HG03135 (cell line): ENCODE data around the gene LRRIQ3.

Source experiments
- ATAC-seq: cut with Tn5 transposase; IDR thresholded peaks from one replicate; pipeline ENCODE4 v1.9.1; 2021; ENCODE audit warnings: mild to moderate bottlenecking, moderate library complexity; ENCODE audit not compliant: unreplicated experiment

LRRIQ3 gene

GRCh38 chr1:74113333-74113732 is 84.6 kb downstream of the LRRIQ3 start:
- ATAC-seq, result no peak

- no peak for ATAC-seq
Observed at GRCh38 chr1:74107394-74107793, 90.6 kb downstream of the LRRIQ3 start.

- ATAC-seq, result no peak
Observed at GRCh38 chr1:74091371-74091770, 106.6 kb downstream of the LRRIQ3 start.

GRCh38 chr1:74083128-74083527 is 114.8 kb downstream of the LRRIQ3 start:
- no peak for ATAC-seq

DNA sequence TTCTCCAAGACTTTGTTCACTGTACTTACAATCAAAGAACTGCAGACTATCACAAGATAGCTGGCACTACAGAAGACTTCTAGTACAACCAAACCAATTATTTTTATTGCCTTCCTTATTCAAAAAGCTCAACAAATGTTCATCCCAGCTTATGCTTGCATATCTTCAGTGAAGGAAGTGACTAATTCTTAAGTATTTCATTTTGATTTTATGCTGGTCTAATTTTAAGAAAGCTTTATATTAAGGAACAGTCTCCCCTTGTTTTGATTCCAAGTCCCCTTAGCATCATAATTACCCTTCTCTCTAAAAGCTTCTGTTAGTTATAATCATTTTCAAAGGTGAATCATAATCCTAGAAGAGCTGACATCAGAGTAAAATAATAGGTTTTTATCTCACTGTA is 132.9 kb downstream of the LRRIQ3 start:
- ATAC-seq, result no peak

DNA sequence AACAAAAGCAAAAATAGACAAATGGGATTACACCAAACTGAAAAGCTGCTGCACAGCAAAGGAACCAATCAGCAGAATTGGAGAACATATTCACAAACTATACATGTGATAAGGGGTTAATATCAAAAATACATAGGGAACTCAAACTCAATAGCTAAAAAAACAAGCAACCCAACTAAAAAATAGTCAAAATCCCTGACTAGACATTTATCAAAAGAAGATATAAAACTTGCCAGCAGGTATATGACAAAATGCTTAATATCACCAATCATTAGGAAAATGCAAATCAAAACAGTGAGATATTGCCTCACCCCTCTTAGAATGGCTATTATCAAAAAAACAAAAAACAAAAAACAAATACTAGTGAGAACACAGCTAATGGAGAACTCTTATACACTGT is 140.3 kb downstream of the LRRIQ3 start:
- no peak for ATAC-seq

GRCh38 chr1:74053407-74053806 is 144.6 kb downstream of the LRRIQ3 start:
- no peak for ATAC-seq

- no peak for ATAC-seq
Observed at GRCh38 chr1:74050386-74050785, 147.6 kb downstream of the LRRIQ3 start.

DNA sequence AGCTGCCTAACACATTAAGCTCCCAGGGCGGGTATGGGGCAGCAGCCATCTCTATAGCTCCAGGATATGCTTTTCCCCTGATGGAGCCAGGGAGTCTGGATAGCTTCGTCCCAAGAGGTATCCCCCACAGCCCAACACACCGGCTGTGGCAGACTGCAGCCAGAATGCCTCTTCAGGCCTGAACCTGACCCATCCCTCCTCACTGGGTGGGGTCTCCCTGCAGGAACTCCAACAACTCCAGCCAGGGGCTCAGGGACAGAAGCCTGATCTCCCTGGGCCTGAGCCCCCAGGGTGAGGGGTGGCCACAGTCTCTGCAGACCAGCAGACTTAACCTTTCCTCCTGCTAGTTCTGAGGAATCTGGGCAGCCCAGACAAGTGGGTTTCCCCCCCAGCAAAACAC is 159.9 kb downstream of the LRRIQ3 start:
- ATAC-seq, result no peak

- no peak for ATAC-seq
Observed at GRCh38 chr1:74012583-74012982, 185.4 kb downstream of the LRRIQ3 start.

GRCh38 chr1:74011736-74012135 is 186.2 kb downstream of the LRRIQ3 start:
- ATAC-seq, result no peak

GRCh38 chr1:74010206-74010605 is 187.8 kb downstream of the LRRIQ3 start:
- no peak for ATAC-seq

GRCh38 chr1:74005533-74005932 is 192.4 kb downstream of the LRRIQ3 start:
- ATAC-seq, result no peak

DNA sequence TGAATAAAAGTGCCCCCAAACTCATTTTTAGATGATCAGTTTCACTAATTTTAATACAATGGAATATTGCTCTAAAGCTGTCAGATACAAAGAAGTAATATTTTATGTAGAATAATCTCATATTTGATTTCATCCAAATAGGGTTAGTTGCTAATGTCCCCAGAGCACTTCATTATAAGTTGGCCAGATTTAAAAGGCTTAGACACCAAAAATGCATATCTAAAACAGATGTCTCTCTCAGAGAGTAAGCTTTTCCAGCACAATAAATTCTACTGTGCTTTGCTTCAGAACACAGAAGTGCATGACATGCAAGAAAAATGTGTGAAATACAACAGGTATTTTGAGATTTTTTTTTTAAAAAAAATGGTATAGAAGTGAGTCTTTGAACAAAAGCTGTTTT is 194.2 kb downstream of the LRRIQ3 start:
- ATAC-seq, result no peak

DNA sequence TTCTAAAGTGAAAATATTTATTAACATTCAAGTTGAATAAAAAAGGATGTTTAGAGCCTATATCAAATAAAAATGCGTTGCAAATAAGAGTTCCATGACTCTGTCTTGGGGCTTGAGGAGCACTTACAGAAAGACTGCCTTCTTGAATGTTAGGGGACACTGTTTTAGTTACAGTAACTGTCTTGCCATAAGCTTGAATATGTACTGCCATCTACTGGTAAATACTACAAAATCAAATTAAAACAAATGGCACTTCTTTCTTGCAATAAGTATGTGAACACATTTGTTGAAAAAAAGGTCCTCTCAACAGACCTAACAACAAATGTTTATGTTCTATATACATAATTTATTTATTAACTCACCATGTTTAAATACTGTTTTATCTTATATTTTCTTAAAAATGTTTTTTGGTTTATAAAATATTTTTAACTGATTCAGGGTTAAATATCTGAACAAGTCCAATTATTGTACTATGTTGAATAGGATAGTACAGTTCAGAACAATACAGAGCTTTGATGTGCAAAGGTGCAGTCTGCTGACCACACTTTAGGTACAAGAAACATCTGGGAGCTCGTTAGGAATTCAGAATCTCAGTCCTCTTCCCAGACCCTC is 199.5 kb downstream of the LRRIQ3 start:
- no peak for ATAC-seq

DNA sequence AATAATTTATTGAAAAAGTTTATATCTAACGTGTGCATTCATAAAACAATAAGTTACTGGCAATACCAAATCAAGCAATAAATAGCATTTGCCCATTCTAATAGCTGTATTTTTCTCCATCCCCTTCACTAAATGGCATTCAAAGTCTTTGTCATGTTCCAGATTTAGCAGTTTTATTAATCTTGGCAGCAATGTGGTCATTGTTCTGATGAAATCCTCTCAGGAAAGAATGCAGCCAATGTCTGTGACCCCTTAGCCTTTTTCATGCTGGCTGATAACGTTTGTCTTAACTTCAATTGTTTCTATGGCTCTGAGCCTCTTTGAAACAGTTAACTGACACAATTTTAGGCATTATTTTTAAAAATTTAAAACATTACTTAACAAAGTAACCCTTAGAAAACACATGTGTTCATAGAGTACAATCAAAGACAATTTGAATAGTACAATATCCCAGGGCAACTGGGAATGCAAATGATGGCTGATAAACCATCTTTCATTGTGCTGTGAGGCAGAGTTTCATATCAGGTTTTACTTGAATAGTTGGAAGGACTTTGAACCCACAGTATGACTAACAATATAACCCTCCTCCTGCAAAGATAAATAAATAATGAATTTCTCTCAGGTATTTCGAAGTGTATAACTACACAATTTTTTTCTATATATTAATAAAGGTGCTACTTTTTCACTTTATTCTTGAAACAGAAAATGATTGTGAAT is 217.5 kb downstream of the LRRIQ3 start:
- no peak for ATAC-seq

DNA sequence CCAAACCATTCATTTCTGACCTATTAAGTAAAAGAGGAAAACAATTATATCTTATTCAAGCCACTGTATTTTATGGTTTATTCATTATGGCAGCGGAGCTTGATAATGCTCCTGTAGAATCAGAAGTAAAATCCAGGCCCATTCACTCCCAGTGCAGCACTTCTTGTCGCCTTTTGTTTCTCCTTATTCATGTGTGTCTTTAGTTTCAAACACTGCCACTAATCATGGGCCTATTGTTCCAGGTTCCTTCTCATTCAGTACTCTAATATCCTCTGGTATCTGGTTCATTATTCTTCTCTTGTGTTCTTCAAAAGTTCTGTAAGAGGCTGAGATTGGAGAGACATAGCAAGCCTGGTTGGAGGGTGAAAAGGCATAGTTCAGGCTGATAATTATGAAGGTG is 218.3 kb downstream of the LRRIQ3 start:
- ATAC-seq, result no peak

DNA sequence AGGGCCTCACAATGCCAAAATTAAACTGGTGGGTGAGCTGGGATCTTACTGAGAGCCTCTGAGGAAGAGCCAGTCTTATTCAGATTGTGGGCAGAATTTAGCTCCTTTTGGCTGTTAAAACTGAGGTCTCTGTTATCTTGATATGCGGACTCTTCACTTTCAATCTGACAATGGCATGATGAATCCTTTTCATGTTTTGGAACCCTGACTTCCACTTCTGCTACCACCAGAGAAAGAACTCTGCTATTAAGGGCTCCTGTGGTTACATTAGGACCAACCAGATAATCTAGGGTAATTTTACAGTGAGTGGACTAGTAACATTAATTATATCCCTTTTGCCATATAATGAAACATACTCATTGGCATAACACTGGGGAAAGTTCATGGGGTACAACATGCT is 219.0 kb downstream of the LRRIQ3 start:
- no peak for ATAC-seq
